NCI-H2029 treated with DMSO at 0.1 percent for 48 hours (cell line): Measurements from ENCODE around the gene PRCC.

ENCODE experiments used
- DNase-seq: peaks from one replicate; lab custom pipeline; 2025; lab: John Stamatoyannopoulos, UW

The PRCC gene

GRCh38 chr1:156767101-156767878 lies at the start of gene PRCC:
PRCC (plus strand) TSS chr1:156767535; CDS start chr1:156767772, 237 bp downstream.
- peak; percentile 98 for DNase-seq

DNA sequence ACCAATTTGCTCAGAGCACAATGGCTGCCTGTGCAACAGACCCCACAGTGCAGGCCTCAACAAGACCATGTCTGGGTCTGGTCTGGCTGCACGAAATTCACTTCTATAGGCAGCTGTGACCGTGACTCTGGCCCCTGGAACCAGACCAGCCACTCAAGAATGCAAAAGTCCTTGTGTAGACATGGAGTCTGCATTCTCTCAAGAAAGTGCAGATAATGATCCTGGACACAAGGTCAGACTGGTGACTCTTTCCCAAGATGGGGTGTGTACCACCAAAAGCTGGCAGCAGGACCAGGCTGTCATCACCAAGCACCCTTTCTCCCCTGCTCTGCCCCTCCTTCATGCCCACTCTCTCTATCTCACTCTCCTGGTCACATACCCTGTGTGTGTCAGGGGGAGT lies 46.2 kb upstream of the PRCC start:
- DNase-seq, result no peak

DNA sequence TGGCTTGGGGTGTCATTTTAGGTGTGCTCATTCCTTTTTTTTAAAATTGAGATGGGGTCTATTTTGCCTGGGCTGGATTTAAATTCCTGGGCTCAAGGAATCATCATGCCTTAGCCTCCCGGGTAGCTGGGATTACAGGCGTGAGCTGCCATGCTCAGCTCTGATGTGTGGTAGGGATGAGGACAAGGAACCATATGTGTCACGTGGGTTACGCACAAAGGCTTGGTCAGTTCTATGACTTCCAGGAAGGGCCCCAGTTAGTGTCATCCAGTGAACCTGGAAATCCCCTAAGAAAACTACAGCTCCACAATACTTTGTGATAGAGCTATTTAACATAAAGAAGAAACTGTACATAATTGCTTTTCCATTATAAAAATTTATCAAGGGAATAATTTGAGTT lies 45.8 kb upstream of the PRCC start:
- DNase-seq, result no peak

DNA sequence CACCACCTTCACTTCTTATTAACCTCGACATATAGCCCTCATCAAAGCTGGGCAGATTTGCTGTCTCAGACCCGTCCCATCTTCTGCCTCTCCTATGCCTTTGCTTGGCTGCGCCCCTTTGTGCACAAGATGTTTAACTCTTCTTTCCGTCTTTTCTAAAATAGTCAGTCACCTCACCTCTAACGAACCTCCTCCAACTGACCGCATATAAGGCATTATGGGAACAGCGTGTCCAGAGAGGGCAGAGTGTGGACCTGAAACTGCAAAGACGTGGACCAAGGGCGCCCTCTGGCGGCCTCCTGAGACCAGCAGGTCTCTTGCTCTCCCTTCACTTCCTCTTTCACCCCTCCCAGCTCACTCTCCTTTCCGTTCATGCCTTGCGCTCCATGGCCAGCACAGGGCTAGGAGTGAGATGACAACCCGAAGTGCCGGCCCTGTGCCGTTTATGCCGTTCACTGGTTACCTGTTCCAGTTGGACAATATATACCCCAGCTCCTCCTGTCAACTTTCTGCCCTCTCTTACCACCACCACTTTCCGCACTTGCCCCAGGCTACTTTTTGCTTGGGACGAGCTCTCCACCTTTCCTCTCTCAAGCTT lies 41.6 kb upstream of the PRCC start:
- peak; percentile 76 for DNase-seq

GRCh38 chr1:156726549-156727226 lies 40.6 kb upstream of the PRCC start:
- DNase-seq, result peak; percentile 3

DNA sequence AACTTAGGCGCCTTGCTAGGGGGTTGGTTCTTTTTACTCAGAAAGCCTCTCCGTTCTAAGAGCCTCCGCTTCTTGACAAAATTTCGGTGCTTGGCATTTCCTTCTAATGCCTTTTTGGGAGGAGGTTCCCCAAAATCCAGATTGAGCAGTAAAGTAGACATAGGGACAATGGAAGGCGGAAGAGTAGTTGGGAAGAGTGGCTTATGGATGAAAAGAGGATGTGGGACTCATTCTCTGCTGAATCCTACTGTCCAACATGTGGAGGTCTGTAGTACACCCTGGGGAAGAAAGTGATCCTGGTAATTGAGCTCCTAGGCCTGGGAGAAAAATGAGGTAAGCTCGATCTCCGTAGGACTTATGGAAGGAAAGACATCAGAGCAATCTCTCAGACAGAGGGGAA lies 39.8 kb upstream of the PRCC start:
- DNase-seq, result no peak

- peak; percentile 57 for DNase-seq
Observed at GRCh38 chr1:156727926-156728598, 39.3 kb upstream of the PRCC start, which contains the start of gene METTL25B. METTL25B (plus strand) TSS chr1:156728469; CDS start chr1:156729105, 636 bp downstream.

- DNase-seq, result peak; percentile 85
Observed at GRCh38 chr1:156728599-156729462, 38.5 kb upstream of the PRCC start, which contains the start of gene ISG20L2. ISG20L2 (minus strand) TSS chr1:156728766; CDS start chr1:156727652, 1,114 bp downstream.

DNA sequence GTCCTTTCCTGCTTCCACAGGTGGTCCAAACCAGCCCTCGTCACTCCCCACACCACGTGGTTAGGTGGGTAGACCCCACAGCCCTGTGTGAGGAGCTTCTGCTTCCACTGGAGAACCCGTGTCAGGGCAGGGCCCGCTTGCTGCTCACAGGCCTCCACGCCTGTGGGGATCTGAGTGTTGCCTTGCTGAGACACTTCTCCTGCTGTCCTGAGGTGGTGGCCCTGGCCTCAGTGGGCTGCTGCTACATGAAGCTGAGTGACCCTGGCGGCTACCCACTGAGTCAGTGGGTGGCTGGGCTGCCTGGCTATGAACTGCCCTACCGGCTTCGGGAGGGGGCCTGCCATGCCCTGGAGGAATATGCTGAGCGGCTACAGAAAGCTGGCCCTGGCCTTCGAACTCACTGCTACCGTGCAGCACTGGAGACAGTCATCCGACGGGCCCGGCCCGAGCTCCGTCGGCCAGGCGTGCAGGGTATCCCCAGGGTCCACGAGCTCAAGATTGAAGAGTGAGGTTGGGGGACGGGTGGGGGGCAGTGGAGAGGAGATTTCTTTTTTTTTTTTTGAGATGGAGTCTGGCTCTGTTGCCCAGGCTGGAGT lies 33.2 kb upstream of the PRCC start:
- DNase-seq, result no peak

DNA sequence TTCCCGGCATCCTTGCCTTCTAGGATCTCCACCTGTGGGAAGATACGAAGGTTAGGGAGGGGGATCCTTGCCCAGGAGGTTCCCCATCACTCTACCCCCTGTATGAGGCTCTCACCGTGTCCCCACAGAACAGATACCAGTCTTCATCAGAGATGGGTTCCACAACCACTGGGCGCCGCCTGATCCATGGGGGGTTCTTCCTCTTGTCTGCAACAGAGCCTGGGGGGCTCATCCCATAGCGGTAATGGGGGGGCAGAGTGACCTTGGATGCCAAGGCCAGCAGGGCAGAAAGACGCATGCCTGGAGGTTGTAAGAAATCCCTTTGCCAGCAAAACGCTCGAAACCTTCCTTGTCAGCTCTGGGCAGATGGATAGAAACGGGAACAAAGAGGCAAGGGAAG lies 28.9 kb upstream of the PRCC start:
- no peak for DNase-seq

DNA sequence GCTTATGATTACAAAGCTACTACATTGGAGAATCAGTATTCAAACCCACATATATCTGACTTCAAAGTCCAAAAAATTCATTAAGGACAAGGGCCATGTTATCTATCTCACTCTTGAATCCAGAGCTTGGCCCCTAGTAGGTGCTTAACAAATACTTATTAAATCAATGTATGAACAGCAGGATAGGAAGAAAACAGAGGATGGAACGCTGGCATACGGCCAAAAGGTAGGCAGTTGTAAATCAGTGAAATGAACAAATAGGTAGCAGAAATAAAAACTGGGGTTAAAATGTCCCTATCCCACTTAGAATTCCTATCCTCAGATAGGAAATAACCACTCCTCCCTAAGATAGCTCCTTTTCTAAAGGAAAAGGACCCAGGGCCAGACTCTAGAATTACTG lies 28.4 kb upstream of the PRCC start:
- DNase-seq, result no peak

GRCh38 chr1:156740237-156740740 lies 27.0 kb upstream of the PRCC start:
- DNase-seq, result no peak

- DNase-seq, result peak; percentile 98
Observed at GRCh38 chr1:156740741-156741480, 26.4 kb upstream of the PRCC start, which contains the start of gene MRPL24. MRPL24 (minus strand) TSS chr1:156741088; CDS start chr1:156738704, 2,384 bp downstream.

DNA sequence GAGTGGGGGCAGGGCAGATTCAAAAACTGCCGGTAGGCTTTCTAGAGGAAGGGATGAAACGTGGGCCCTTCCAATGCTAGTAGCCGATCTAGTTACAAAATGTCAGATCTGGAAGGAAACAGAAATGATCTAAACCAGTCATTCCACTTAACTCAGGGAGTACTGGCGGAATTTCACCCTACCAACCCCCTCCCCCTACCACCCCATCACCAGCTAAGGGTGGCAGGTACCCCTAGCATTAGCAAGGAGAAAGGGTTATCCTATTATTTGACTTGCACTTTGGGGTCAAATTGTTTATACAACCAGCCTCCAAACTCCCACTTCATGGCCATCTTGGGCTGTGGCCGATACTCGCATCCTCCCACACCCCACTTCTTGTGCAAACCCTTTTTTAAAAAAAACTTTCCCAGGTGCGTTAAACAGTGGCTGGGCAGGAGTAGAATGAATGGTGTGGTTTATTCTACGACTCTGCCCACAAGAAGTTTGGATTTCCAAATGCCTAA lies 25.8 kb upstream of the PRCC start:
- no peak for DNase-seq

DNA sequence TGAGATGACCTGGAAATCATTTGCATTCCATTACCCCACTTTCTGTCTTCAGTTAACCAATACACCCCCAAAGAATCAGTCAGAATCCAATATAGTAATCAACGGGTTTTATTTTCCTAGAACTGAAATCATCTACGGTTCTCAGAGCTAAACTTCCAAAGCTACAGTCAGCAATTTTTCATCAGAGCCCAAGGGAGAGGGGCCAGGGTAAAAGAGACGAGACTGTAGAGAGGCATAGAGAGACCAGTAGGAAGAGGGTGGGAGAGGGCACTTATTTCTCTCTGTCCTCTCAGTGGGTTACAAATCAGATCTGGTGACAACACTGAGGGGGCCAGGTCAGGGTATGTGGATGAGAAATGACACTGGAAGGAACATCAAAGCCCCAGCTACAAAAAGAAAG lies 25.3 kb upstream of the PRCC start:
- no peak for DNase-seq

DNA sequence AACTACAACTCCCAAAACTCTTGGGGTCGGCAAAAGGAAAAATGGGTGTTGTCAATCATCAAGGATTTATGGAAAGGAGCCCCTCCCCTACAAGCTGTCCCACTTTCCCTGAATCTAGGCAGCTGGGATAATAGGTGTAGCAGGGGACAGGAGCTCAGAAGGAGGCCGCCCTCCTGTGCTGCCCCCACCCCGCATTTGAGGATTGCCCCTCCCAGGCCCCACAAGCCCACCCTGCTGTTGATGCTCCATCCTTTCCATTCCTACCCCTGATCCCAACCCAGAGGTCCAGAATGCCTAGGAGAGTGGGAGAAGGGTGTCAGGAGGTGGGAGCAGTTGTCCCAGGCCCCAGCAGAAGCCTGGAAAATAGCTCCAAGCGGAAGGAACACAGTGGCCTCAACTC lies 24.5 kb upstream of the PRCC start:
- no peak for DNase-seq

- no peak for DNase-seq
Observed at GRCh38 chr1:156743367-156744302, 23.7 kb upstream of the PRCC start.

GRCh38 chr1:156744344-156744743 lies 23.0 kb upstream of the PRCC start:
- no peak for DNase-seq
